Stimulated activated CD4-positive, alpha-beta T cell treated with anti-CD3 and anti-CD28 coated beads, Interleukin-4, amount 100 ng/mL, for 4 hours (primary cell): ENCODE results near the gene DECR2.
A peak's percentile ranks its signal among the peaks of the same experiment; 100 is the strongest.
"Not testable (repeated sequence)": the region's sequence is repeated elsewhere in the genome, so short reads cannot be mapped to it uniquely, and the experiment has no call there.

ENCODE experiments used
- DNase-seq, 2 experiments: peaks; one replicate each; pipeline ENCODE4 v3.0.0-alpha.2; 2020

DECR2 gene

GRCh38 chr16:401468-402348, at the start of gene DECR2:
TSS of gene DECR2 (plus strand) at chr16:401885. CDS start at chr16:401964, 79 bp downstream.
- peak; percentile 95 to 100 for DNase-seq

GRCh38 chr16:352547-353403, 48.9 kb upstream of the DECR2 start, which contains the start of gene AXIN1:
TSS of gene AXIN1 (minus strand) at chr16:352723. CDS start at chr16:347025, 5,698 bp downstream.
- peak; percentile 100 for DNase-seq

- no peak for DNase-seq
These were observed 48.0 kb upstream of the DECR2 start for GRCh38 chr16:353404-354290.

GRCh38 chr16:354291-354881, 47.3 kb upstream of the DECR2 start:
- DNase-seq, result no peak

- DNase-seq, result peak; percentile 34
These were observed 46.7 kb upstream of the DECR2 start for GRCh38 chr16:354971-355461.

GRCh38 chr16:356741-357140, 44.9 kb upstream of the DECR2 start:
- DNase-seq, result no peak

- DNase-seq, result no peak
These were observed 42.5 kb upstream of the DECR2 start for GRCh38 chr16:359067-359763.

GRCh38 chr16:359871-360697, 41.6 kb upstream of the DECR2 start:
- no peak for DNase-seq

GRCh38 chr16:360698-361336, 40.9 kb upstream of the DECR2 start:
- no peak for DNase-seq

GRCh38 chr16:361341-361871, 40.3 kb upstream of the DECR2 start:
- no peak for DNase-seq

- peak; percentile 65 to 69 for DNase-seq
These were observed 39.6 kb upstream of the DECR2 start for GRCh38 chr16:361872-362701.

GRCh38 chr16:362702-362999, 39.0 kb upstream of the DECR2 start:
- DNase-seq, result not testable (repeated sequence)

GRCh38 chr16:363110-363765, 38.4 kb upstream of the DECR2 start:
- DNase-seq, result no peak

GRCh38 chr16:363766-364490, 37.8 kb upstream of the DECR2 start:
- DNase-seq, result no peak

GRCh38 chr16:364595-365491, 36.8 kb upstream of the DECR2 start:
- no peak for DNase-seq

GRCh38 chr16:366476-366875, 35.2 kb upstream of the DECR2 start:
- DNase-seq, result no peak
